ENCODE measurements around the gene MSLN.

The MSLN gene

GRCh38 chr16:782258-782657 lies 21.7 kb downstream of the MSLN start:
- Histone ChIP-seq H3K27ac (ENCODE audit: poor library complexity, severe bottlenecking) (no peak overlapping the region), H3K4me3 (ENCODE audit: severe bottlenecking) (no peak overlapping the region), H3K27me3 (ENCODE audit: insufficient read depth, poor library complexity, severe bottlenecking) (no peaks in the 10 kb centered on the region), H3K36me3 (ENCODE audit: low read depth) (peaks cover 16% of the 10 kb centered on the region), H3K9me3 (ENCODE audit: severe bottlenecking) (no peaks in the 10 kb centered on the region), H3K4me1 (ENCODE audit: insufficient read depth, poor library complexity, severe bottlenecking) (peaks cover 3% of the 10 kb centered on the region)
- ATAC-seq (ENCODE audit: low read depth) (no peak), DNase-seq (ENCODE audit: low spot score) (no peak)
- TF ChIP-seq CTCF (IDR thresholded peaks at IDR 0.05; ENCODE audit: poor library complexity, severe bottlenecking), result no peak

- H3K36me3 ChIP-seq (ENCODE audit: low read depth), result peaks cover 16% of the 10 kb centered on the region
- H3K4me3 ChIP-seq (ENCODE audit: severe bottlenecking), result no peak overlapping the region
- no peak for DNase-seq (ENCODE audit: low spot score)
- no peaks in the 10 kb centered on the region for H3K4me1 ChIP-seq (ENCODE audit: insufficient read depth, poor library complexity, severe bottlenecking)
- no peaks in the 10 kb centered on the region for H3K9me3 ChIP-seq (ENCODE audit: severe bottlenecking)
- no peak overlapping the region for H3K27ac ChIP-seq (ENCODE audit: poor library complexity, severe bottlenecking)
- ATAC-seq (ENCODE audit: low read depth), result peak; percentile 59
- H3K27me3 ChIP-seq (ENCODE audit: insufficient read depth, poor library complexity, severe bottlenecking), result no peaks in the 10 kb centered on the region
- no peak for TF ChIP-seq CTCF (IDR thresholded peaks at IDR 0.05; ENCODE audit: poor library complexity, severe bottlenecking)
Observed at GRCh38 chr16:782766-783403, 22.4 kb downstream of the MSLN start.

- Histone ChIP-seq H3K36me3 (ENCODE audit: low read depth) (peaks cover 16% of the 10 kb centered on the region), H3K4me3 (ENCODE audit: severe bottlenecking) (no peak overlapping the region), H3K4me1 (ENCODE audit: insufficient read depth, poor library complexity, severe bottlenecking) (no peaks in the 10 kb centered on the region), H3K27ac (ENCODE audit: poor library complexity, severe bottlenecking) (no peak overlapping the region), H3K9me3 (ENCODE audit: severe bottlenecking) (no peaks in the 10 kb centered on the region), H3K27me3 (ENCODE audit: insufficient read depth, poor library complexity, severe bottlenecking) (no peaks in the 10 kb centered on the region)
- DNase-seq (ENCODE audit: low spot score), result no peak
- ATAC-seq (ENCODE audit: low read depth), result no peak; the same call in 2 of the 3 replicates
- no peak for TF ChIP-seq CTCF (IDR thresholded peaks at IDR 0.05; ENCODE audit: poor library complexity, severe bottlenecking)
Observed at GRCh38 chr16:783404-784161, 23.0 kb downstream of the MSLN start.

GRCh38 chr16:784431-784830 lies 23.9 kb downstream of the MSLN start:
- no peak overlapping the region for H3K27ac ChIP-seq (ENCODE audit: poor library complexity, severe bottlenecking)
- H3K9me3 ChIP-seq (ENCODE audit: severe bottlenecking), result no peaks in the 10 kb centered on the region
- DNase-seq (ENCODE audit: low spot score), result no peak
- no peak for ATAC-seq (ENCODE audit: low read depth)
- H3K36me3 ChIP-seq (ENCODE audit: low read depth), result peaks cover 18% of the 10 kb centered on the region
- no peak for TF ChIP-seq CTCF (IDR thresholded peaks at IDR 0.05; ENCODE audit: poor library complexity, severe bottlenecking)
- H3K4me1 ChIP-seq (ENCODE audit: insufficient read depth, poor library complexity, severe bottlenecking), result no peaks in the 10 kb centered on the region
- H3K27me3 ChIP-seq (ENCODE audit: insufficient read depth, poor library complexity, severe bottlenecking), result no peaks in the 10 kb centered on the region
- H3K4me3 ChIP-seq (ENCODE audit: severe bottlenecking), result no peak overlapping the region
